GM12891 (cell line): ENCODE data around the gene NEU1.

ENCODE experiments used
- POLR2A ChIP-seq: IDR thresholded peaks from 2 replicates; pipeline ENCODE4 v1.6.1; 2011; ENCODE audit warnings: low read depth, low read length, control low read depth
- POLR2AphosphoS5 ChIP-seq: IDR thresholded peaks from 2 replicates; pipeline ENCODE4 v1.6.1; 2011; ENCODE audit warnings: low read depth, low read length, control low read depth
- POU2F2 ChIP-seq: IDR thresholded peaks from 2 replicates; pipeline ENCODE4 v1.6.1; 2011; ENCODE audit warnings: low read depth, mild to moderate bottlenecking, control low read depth, low read length, moderate library complexity
- SPI1 ChIP-seq: IDR thresholded peaks from 2 replicates; pipeline ENCODE4 v1.6.1; 2011; ENCODE audit warnings: low read depth, low read length, control low read depth
- TAF1 ChIP-seq: IDR thresholded peaks from 2 replicates; pipeline ENCODE4 v1.6.1; 2011; ENCODE audit warnings: low read depth, low read length, control low read depth

- TF ChIP-seq POLR2A = no peak
- no peak for TF ChIP-seq POLR2AphosphoS5
- no peak for TF ChIP-seq TAF1
- no peak for TF ChIP-seq POU2F2
- TF ChIP-seq SPI1 = no peak
These were observed 17.3 kb upstream of the NEU1 start for GRCh38 chr6:31879901-31880300.
